HEK293T (cell line): ENCODE results near the gene AP5Z1.

Experiments used
- CTCF ChIA-PET: fragments of 350-600 bp; formaldehyde crosslinking; extraction: SDS; loops from one replicate; lab custom pipeline; 2021; ENCODE audit warnings: antibody characterized with exemption, inconsistent platforms; lab: Yijun Ruan, JAX
- POLR2A ChIA-PET: fragments of 350-600 bp; formaldehyde crosslinking; extraction: SDS; loops from one replicate; lab custom pipeline; 2020; ENCODE audit warnings: antibody characterized with exemption, inconsistent platforms; lab: Yijun Ruan, JAX
- DNase-seq: peaks from one replicate; pipeline ENCODE4 v3.0.0; 2012; ENCODE audit warnings: mixed read lengths; ENCODE audit errors: extremely low spot score
- ARNT ChIP-seq: fragments of 450-650 bp; IDR thresholded peaks from 2 replicates; pipeline ENCODE4 v1.6.1; 2017; ENCODE audit warnings: mild to moderate bottlenecking
- BHLHE40 ChIP-seq: fragments of 450-650 bp; IDR thresholded peaks from 2 replicates; pipeline ENCODE4 v1.6.1; 2016; ENCODE audit warnings: mild to moderate bottlenecking, moderate library complexity, borderline replicate concordance
- CTBP1 ChIP-seq: fragments of 450-650 bp; IDR thresholded peaks from 2 replicates; pipeline ENCODE4 v1.6.1; 2016; ENCODE audit warnings: borderline replicate concordance
- ELF4 ChIP-seq: fragments of 450-650 bp; IDR thresholded peaks from 2 replicates; pipeline ENCODE4 v1.6.1; 2017; ENCODE audit warnings: antibody characterized with exemption
- FOXA1 ChIP-seq: fragments of 450-650 bp; IDR thresholded peaks from 2 replicates; pipeline ENCODE4 v1.6.1; 2016; ENCODE audit warnings: mild to moderate bottlenecking
- FOXK2 ChIP-seq: fragments of 450-650 bp; IDR thresholded peaks from 2 replicates; pipeline ENCODE4 v1.6.1; 2016; ENCODE audit warnings: mild to moderate bottlenecking
- FOXM1 ChIP-seq: fragments of 450-650 bp; IDR thresholded peaks from 2 replicates; pipeline ENCODE4 v1.6.1; 2017; ENCODE audit warnings: mild to moderate bottlenecking, borderline replicate concordance
- HDGF ChIP-seq: fragments of 450-650 bp; IDR thresholded peaks from 2 replicates; pipeline ENCODE4 v1.6.1; 2017; ENCODE audit warnings: antibody characterized with exemption, borderline replicate concordance
- L3MBTL2 ChIP-seq: fragments of 450-650 bp; conservative IDR thresholded peaks from 2 replicates; pipeline ENCODE4 v1.6.1; 2016; ENCODE audit warnings: mild to moderate bottlenecking
- LEF1 ChIP-seq: fragments of 450-650 bp; IDR thresholded peaks from 2 replicates; pipeline ENCODE4 v1.6.1; 2017; ENCODE audit warnings: mild to moderate bottlenecking, borderline replicate concordance
- NFRKB ChIP-seq: fragments of 450-650 bp; IDR thresholded peaks from 2 replicates; pipeline ENCODE4 v1.6.1; 2016; ENCODE audit warnings: mild to moderate bottlenecking, moderate library complexity
- PKNOX1 ChIP-seq: fragments of 450-650 bp; IDR thresholded peaks from 2 replicates; pipeline ENCODE4 v1.6.1; 2016
- SP1 ChIP-seq: fragments of 450-650 bp; IDR thresholded peaks from 2 replicates; pipeline ENCODE4 v1.6.1; 2017
- SUZ12 ChIP-seq: fragments of 450-650 bp; IDR thresholded peaks from 2 replicates; pipeline ENCODE4 v1.6.1; 2016; ENCODE audit warnings: mild to moderate bottlenecking
- TARDBP ChIP-seq: fragments of 450-650 bp; IDR thresholded peaks from 2 replicates; pipeline ENCODE4 v1.6.1; 2016
- ZNF384 ChIP-seq: fragments of 450-650 bp; IDR thresholded peaks from 2 replicates; pipeline ENCODE4 v1.6.1; 2016

Gene AP5Z1

DNA sequence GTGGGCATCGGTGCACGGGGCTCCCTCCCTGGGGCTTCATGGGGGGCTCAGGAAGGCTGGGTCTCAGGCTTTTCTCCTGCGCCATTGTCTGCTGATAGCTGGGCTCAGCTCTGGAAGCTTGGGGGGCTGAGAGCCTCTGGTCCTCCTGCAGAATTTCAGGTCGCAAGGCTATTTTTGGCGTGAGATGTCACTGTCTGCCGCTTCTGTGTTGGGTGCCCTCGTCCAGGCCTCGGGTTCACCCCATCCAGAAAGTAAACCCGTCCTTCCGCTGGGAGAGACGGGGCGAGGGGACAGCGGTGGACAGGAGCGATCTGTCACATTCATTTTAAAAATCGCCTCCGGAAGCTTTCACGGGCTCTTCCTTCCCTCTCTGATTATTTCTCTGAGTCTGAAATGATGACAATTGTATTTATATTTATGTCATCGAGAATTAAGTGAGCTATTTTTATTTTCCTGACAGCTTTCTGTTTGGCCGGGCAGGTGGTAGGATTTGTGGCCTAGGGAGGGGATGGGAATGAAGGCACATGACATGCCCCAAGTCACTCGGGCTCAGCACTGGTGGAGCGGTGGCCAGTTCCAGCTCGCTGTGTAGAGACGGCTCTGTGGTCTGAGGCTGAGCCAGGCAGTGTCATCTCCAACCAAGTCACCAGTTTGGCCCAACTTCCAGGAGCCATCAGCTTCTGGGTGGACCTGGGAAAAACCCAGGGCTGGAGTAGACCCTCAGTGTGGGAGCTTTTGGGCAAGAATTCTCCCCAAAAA is 40.7 kb upstream of the AP5Z1 start:
- TF ChIP-seq ELF4: no peak
- no peak for TF ChIP-seq FOXK2
- no peak for TF ChIP-seq FOXA1
- no peak for TF ChIP-seq SUZ12
- no peak for TF ChIP-seq BHLHE40
- TF ChIP-seq L3MBTL2: no peak
- no peak for TF ChIP-seq FOXM1
- no peak for TF ChIP-seq ARNT
- no peak for TF ChIP-seq LEF1
- no peak for TF ChIP-seq CTBP1
- TF ChIP-seq SP1: no peak
- TF ChIP-seq NFRKB: no peak
- no peak for TF ChIP-seq TARDBP
- ChIA-PET POLR2A (interaction anchor here (1.9 kb wide), 1 partner anchor 10 kb away, joined by 5 read pairs; no protein-coding TSS in a partner anchor), CTCF (interaction anchor here (0.6 kb wide), 1 partner anchor 1846 kb away, joined by 4 read pairs; no protein-coding TSS in a partner anchor)
- no peak for DNase-seq

- TF ChIP-seq FOXM1 (no peak), CTBP1 (no peak), ELF4 (no peak), FOXA1 (no peak), ZNF384 (no peak), TARDBP (no peak), FOXK2 (no peak)
- ChIA-PET CTCF (no interaction called here), POLR2A (no interaction called here)
- DNase-seq: no peak
These were observed 38.1 kb upstream of the AP5Z1 start for GRCh38 chr7:4737300-4737699.

DNA sequence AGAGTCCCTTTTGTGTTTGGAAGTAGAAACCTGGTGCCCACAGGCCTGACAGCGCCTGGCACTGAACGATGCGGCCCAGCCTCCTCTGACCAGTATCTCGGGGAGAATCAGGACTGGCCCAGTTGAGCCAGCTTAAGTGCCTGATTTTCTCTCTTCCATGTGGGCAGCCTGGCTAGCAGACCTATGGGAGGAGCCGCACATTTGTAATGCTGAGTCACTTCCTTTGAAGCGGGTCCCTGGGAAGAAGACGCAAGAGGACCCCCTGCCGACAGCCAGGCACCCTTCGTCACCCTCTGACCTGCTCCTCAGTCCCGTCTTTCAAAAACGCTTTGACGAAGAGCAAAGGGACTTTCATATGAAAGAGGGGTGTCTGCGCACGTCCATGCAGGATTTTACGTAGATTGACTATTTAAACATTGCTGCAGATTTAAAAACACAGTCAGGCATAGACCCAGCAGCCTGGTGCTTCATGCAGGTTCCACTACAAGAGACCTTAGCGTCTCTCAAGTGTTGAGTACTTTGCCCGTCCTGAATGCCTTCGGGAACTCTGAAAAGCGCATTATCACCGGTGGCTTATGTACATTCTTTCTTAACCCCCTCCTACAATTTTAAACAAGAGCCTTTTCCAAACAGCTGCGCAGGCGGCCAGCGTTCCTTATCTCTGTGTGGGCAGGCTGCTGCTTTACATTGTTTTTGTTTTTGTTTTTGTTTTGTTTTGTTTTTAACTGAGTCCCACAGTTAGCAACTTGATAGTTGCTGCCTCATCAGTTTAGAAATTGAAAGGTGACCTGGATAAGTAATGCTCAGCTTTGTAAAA is 36.5 kb upstream of the AP5Z1 start:
- ChIA-PET POLR2A (interaction anchor here (0.6 kb wide), 1 partner anchor 75 kb away, joined by 3 read pairs; no protein-coding TSS in a partner anchor), CTCF (interaction anchor here (0.6 kb wide), 1 partner anchor 53 kb away, joined by 4 read pairs; no protein-coding TSS in a partner anchor)
- TF ChIP-seq SP1: no peak
- no peak for DNase-seq

GRCh38 chr7:4739528-4739992 is 35.9 kb upstream of the AP5Z1 start:
- CTCF ChIA-PET: no interaction called here
- POLR2A ChIA-PET: no interaction called here
- no peak for DNase-seq
- TF ChIP-seq CTBP1 (no peak), L3MBTL2 (no peak), FOXK2 (no peak), HDGF (no peak), FOXA1 (no peak), FOXM1 (no peak), PKNOX1 (no peak), ELF4 (no peak), NFRKB (no peak), LEF1 (no peak), ZNF384 (no peak), ARNT (no peak), BHLHE40 (no peak), SP1 (no peak), TARDBP (no peak), SUZ12 (no peak)

- ChIA-PET POLR2A (no interaction called here), CTCF (no interaction called here)
- no peak for DNase-seq
- TF ChIP-seq TARDBP: no peak
- TF ChIP-seq HDGF: no peak
- TF ChIP-seq FOXK2: no peak
- no peak for TF ChIP-seq ZNF384
- TF ChIP-seq PKNOX1: no peak
- no peak for TF ChIP-seq SP1
- TF ChIP-seq ELF4: no peak
- no peak for TF ChIP-seq L3MBTL2
- no peak for TF ChIP-seq CTBP1
- TF ChIP-seq FOXM1: no peak
- TF ChIP-seq LEF1: no peak
- no peak for TF ChIP-seq FOXA1
- TF ChIP-seq ARNT: no peak
- TF ChIP-seq NFRKB: no peak
- no peak for TF ChIP-seq BHLHE40
- no peak for TF ChIP-seq SUZ12
These were observed 34.6 kb upstream of the AP5Z1 start for GRCh38 chr7:4740796-4741195.

DNA sequence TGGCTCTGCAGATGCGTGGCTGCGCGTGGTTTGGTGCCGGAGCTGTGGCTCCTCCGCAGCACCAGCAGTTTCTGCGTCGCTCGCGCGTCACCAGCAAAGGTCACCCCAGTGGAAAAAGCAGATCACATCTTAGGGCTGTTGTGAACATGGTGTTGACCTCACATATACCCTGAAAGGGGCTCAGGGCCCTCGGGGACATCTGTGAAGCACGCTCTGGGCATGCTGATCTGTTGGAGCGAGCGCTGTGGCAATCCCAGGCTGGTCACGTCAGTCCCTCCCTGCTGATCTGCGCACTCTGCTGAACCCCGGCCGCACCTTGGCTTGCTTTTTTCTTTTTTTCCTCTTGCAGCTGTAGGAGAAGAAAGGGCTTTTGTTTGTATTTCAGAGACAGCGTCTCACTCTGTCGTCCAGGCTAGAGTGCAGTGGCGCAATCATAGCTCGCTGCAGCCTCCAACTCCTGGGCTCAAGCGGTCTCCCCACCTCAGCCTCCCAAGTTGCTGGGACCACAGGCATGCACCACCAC is 33.3 kb upstream of the AP5Z1 start:
- CTCF ChIA-PET: no interaction called here
- POLR2A ChIA-PET: no interaction called here
- DNase-seq: no peak
- no peak for TF ChIP-seq PKNOX1
- TF ChIP-seq FOXA1: no peak
- TF ChIP-seq NFRKB: no peak
- TF ChIP-seq LEF1: no peak
- no peak for TF ChIP-seq BHLHE40
- no peak for TF ChIP-seq SP1
- TF ChIP-seq FOXM1: no peak
- TF ChIP-seq L3MBTL2: no peak
- no peak for TF ChIP-seq ZNF384
- TF ChIP-seq ELF4: no peak
